D721Med (cell line): ENCODE data around the gene PRTFDC1.
"Not testable (repeated sequence)": the region's sequence is repeated elsewhere in the genome, so short reads cannot be mapped to it uniquely, and the experiment has no call there.

Source experiments
- DNase-seq: peaks from one replicate; pipeline ENCODE4 v3.0.0; 2011; ENCODE audit warnings: low spot score; ENCODE audit not compliant: insufficient read length
- FAIRE-seq: peaks from 2 replicates; lab custom pipeline; 2011; peaks lifted over from hg19 to GRCh38; lab: Jason Lieb, UNC
- CTCF ChIP-seq: IDR thresholded peaks from 2 replicates; pipeline ENCODE4 v1.5.1; 2012; ENCODE audit warnings: mild to moderate bottlenecking, control low read depth; ENCODE audit not compliant: insufficient read depth; ENCODE audit errors: missing control alignments

PRTFDC1 gene

GRCh38 chr10:24958721-24959381 is 6.4 kb upstream of the PRTFDC1 start:
- FAIRE-seq = no peak
- no peak for TF ChIP-seq CTCF
- DNase-seq = no peak

DNA sequence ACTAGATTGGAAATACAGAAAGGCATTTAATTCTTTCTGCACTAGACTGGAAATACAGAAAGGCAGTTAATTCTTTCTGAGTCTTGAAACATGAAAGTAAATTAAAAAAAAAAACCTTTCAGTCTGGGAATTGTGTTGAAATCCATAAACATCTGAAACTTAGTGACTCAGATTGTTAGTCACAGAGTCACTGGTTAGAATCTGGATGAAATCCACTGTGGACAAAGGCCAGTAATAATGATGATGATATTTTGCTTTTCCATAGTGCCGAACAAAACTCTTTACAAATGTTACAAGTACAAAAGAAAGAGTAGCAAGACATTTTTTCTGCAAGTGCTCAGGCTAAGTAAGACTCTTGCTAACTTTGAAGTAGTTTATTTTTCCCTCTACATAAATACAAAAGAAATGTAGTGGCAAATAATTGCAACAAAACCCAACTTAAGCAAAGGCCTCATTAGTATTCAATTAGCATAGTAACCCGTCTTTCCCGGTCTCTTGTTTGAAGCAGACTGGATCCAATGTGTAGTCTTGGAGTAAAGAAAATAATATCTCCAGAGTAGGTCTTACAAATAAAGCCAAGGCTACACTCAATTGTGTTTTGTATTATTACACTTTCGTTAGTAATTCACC is 5.8 kb upstream of the PRTFDC1 start:
- no peak for FAIRE-seq
- TF ChIP-seq CTCF = no peak

GRCh38 chr10:24957624-24958051 is 5.2 kb upstream of the PRTFDC1 start:
- not testable (repeated sequence) for FAIRE-seq, DNase-seq

More for the DNA sequence above, 5.8 kb upstream of the PRTFDC1 start:
- DNase-seq = no peak

DNA sequence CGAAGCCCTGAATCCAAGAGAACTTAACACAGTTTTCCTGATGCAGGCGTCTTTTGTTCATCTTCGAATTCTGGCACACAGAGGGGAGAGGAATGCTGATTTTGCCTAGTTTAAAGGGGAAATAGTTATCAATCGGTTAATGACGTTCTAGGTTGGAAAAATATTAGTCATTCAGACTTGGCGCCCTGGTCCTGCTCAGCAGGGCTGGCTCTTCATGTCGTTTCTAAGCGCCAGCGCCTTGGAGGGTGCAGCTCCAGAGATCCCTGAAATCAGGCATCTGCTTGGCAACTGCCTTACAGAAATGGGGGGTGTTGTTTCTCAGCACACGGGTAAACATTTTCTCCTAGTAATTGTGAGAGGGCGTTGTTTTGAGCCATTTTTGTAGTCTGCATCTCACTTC is 1.3 kb upstream of the PRTFDC1 start:
- DNase-seq = no peak
- no peak for TF ChIP-seq CTCF
- no peak for FAIRE-seq

- FAIRE-seq (no peak), DNase-seq (no peak)
- peak; percentile 41 for TF ChIP-seq CTCF
These were observed 570 bp upstream of the PRTFDC1 start for GRCh38 chr10:24952707-24953645.

DNA sequence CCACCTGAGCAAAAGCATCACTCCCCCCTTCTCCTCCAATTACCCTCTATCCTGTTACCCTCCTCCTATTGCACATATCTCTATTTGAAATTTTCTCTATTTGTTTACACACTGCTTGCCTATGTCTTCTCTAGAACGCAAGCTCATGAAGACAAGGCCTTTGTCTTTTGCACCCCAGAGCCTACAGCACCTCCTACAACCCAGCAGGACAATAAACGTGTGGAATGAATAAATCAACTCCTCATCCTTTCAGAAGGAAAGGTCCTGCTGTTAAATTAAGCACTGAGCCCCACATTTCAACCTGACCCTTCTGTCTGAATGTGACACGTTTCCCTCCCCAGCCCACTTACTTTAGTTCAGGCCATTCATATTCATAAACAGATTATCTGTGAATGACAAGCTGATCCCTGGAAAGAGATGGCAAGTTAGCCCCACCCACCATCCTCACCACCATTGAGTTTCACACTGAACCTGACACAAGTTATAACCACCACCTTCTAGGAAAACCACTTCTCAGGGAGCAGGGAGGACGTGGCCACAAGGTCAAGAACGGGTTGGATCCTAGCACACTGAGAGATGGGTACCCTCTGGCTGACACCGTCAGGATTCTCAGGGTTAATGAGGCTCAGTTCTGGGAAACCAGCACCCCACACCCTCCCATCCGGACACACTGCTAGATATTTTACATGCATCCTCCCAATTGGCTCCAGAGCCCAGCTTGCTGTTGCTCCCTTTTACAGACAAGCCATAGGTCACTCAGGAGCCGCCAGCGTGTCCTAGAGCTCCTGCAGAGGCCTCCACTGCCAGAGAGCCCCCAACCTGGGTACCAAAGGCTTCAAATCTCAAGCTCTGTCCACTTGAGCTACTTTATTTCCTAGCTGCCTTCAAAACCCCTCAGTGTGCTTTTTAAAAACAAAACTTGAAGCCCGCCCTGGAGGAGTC is 934 bp downstream of the PRTFDC1 start:
- DNase-seq (no peak), FAIRE-seq (no peak)
- TF ChIP-seq CTCF = no peak
